SIG-M5 treated with dmso at 0.1 percent for 504 hours (cell line): Measurements from ENCODE around the gene SMG7.
A peak's percentile ranks its signal among the peaks of the same experiment; 100 is the strongest.

Experiments used
- DNase-seq: peaks from one replicate; lab custom pipeline; 2025; ENCODE audit not compliant: unreplicated experiment; lab: John Stamatoyannopoulos, UW

SMG7 gene

DNA sequence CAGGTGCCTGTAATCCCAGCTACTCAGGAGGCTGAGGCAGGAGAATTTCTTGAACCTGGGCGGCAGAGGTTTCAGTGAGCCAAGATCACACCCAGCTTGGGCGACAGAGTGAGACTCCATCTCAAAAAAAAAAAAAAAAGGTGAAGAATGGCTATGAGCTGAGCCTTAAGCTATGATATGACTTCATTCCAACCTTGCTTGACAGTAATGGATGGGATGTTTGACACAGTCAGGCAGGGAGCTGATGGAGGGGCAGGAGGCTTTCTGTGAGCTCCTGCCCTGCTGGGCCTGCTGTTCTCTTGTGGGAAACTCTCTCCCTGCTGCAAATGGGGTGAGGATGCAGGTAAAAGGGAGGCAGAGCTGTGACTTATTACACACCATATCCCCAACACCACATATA, 90.4 kb downstream of the SMG7 start:
- DNase-seq, result no peak

- no peak for DNase-seq
Observed at GRCh38 chr1:183565261-183565660, 93.0 kb downstream of the SMG7 start.

GRCh38 chr1:183566026-183566425, 93.7 kb downstream of the SMG7 start:
- DNase-seq, result no peak

DNA sequence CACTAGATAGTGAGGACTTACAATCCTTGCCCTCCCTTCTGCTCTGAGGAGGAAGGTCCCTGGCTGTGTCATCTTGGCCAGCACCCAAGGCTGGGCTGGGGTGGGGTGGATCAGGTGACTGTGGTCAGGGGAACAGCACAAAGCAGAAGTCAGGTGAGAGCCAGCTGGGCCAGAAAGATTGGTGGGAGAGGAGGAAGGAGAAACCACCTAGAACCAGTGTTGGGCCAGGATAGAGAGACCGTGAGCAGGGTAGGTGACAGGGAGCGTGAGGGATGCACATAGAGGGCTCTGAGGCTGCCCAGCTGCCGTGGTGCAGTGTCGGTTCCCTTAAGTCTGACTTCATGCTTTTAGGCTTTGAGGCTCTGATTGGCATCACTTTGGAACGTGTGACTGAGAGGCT, 95.3 kb downstream of the SMG7 start:
- DNase-seq, result peak; percentile 32

DNA sequence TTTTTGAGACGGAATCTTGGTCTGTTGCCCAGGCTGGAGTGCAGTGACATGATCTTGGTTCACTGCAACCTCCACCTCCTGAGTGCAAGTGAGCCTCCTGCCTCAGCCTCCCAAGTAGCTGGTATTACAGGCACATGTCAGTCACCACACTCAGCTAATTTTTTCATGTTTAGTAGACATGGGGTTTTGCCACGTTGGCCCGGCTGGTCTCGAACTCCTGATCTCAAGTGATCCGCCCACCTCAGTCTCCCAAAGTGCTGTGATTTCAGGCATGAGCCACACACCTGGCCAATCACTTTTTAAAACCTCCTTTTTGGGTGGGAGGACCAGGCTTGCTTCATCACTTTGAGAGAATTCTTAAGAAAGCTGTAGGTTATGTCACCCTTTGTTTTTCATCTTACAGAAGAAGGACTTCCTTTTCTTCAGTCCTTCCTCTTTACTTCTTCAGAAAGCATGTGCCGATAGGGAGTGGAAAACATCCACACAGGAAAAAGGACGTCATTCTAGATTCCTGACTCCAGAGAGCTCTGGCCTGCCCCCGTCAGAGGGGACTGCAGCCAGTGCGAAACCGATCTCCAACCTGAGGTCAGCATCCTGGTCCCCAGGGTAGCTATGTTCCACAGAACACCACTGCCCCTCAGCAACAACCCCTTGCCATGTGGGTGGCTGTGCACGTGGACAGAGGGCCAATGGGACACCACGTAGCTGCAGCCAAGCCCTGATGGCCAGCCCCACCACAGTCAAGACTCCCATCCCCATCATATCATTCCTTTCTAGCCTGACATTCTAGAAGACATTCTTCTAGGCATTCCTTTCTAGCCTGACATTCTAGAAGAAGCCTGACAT, 96.1 kb downstream of the SMG7 start:
- peak; percentile 65 for DNase-seq

- no peak for DNase-seq
Observed at GRCh38 chr1:183569141-183569540, 96.8 kb downstream of the SMG7 start.

DNA sequence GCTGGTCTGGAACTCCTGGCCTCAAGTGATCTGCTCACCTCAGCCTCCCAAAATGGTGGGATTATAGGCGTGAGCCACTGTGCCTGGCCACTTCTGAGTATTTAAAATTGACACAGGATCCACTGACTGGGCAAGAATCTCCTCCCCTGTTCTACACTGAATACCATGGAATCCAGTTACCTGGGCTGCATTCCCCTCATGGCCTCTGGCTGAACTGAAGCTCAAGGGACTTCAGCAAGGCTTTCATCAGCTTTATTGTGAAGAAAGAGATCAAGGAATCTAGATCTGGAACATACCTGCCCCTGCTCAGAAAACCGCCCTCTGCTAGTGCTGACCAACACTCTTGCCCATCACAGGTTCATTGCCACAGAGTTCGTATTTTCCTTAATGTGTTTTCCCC, 97.5 kb downstream of the SMG7 start:
- DNase-seq, result no peak

DNA sequence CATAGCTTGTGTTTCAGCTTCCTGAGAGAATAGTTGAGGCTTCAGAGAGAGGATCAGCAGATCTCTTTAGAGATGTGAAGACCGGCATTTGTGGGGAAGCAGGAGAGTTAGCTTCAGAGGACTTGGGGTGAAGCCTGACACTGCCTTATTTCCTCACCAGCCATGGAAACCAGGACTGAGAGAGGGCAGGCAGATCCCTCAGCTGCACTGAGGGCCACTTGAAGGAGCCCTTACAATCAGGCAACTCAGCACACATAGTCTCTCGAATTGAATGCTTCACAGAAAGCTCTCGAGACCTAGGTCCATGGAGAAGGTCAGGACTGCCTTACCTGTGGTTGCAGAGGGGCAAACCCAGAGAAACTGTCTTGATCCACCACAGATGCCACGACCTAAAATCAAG, 98.2 kb downstream of the SMG7 start:
- DNase-seq, result no peak

- no peak for DNase-seq
Observed at GRCh38 chr1:183571678-183572268, 99.5 kb downstream of the SMG7 start.

DNA sequence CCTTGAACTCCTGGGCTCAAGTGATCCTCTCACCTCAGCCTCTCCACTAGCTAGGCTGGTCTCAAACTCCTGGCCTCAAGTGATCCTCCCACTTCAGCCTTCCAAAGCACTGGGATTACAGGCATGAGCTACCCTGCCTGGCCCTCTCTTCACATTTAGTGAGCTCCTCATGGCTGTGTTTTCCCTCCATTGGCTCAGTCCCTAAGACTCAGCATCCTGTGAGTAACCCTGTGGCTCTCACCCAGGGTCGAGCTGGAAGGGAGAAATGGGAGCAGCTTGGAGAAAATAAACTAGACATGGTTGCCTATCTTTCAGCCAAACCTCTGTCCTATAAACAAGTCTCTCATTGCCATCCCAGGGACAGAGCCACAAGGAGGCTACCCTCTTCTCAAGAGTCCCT, 100.4 kb downstream of the SMG7 start:
- DNase-seq, result no peak

- no peak for DNase-seq
Observed at GRCh38 chr1:183575606-183576005, 103.3 kb downstream of the SMG7 start.

- DNase-seq, result no peak
Observed at GRCh38 chr1:183576537-183576936, 104.2 kb downstream of the SMG7 start.

- no peak for DNase-seq
Observed at GRCh38 chr1:183577897-183578465, 105.7 kb downstream of the SMG7 start.

DNA sequence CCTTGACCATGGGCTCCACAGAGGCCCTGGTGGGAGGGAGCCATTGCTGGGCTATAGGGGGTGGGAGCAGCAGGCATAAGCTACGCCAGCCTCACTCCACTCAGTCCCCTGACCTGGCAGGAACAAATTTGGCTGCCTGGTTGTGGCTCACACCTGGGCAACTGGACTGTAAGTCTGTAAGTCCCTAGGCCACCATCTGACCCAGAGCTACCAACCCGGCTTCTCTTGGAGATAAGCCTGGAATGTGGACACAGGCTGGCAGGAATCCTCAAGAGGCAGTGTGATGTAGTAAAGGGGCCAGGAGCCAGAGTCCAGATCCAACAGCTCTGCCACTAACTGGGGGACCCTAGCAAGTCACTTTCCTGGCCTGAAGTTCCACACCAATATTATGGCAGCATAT, 106.6 kb downstream of the SMG7 start:
- DNase-seq, result no peak

DNA sequence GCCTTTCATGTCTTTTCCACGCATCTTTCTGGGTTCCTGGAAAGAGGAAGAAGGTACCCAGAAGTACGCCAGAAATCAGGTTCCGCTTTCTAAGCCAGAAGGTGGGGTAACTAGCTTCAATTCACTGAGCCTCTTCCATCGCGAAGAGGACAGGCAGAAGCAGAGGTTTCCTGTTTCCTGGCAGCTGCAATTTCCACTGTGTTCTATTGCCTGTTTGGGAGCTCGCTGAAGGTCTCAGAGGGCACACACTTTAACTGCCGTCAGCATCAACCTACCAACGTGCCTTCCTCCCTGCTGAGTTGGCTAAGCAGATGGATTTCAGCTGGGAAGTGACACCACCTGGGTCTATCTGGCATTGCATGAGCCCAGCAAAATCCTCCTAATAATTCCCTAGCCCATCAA, 108.0 kb downstream of the SMG7 start:
- peak; percentile 99 for DNase-seq

- no peak for DNase-seq
Observed at GRCh38 chr1:183582021-183582713, 109.9 kb downstream of the SMG7 start.

GRCh38 chr1:183583466-183583865, 111.2 kb downstream of the SMG7 start:
- peak; percentile 98 for DNase-seq

DNA sequence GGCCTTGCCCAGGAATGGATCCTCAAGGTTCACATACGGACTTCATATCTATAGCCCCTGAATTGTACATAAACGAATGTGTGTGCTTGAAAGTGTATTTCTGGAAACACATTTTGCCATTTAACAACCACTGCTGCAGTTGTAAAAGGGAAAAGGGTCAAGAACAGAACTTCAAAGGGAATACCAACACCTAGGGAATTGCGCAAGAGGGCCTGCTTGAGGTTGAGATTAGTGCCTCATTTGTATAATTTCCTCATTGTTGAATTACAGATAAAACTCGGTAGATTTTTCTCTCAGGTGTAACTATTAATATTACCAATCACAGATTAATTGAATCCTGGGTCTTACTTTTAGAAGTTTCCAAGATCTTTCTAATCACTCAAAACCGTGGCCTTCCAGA, 111.8 kb downstream of the SMG7 start:
- DNase-seq, result no peak

DNA sequence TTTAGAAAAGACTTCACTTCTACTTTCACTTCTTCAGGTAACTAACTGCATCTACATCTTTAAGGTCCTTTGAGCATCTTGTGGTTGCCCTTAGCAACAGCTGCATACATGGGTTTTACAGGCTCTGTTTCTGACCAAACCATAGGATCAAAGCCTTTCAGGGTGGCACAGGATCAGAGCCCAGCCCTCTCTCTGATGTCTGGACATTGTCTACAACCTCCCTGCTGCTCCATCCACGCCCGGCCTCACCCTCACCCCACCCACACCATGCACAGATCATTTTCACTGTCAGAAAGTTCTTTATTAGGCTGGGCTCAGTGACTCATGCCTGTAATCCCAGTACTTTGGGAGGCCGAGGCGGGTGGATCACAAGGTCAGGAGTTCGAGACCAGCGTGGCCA, 112.7 kb downstream of the SMG7 start:
- DNase-seq, result peak; percentile 27

GRCh38 chr1:183586455-183586854, 114.2 kb downstream of the SMG7 start:
- no peak for DNase-seq

GRCh38 chr1:183586926-183587325, 114.6 kb downstream of the SMG7 start:
- DNase-seq, result no peak

- no peak for DNase-seq
Observed at GRCh38 chr1:183588827-183589226, 116.5 kb downstream of the SMG7 start.
